Muscle of leg (tissue), 9 donors: ENCODE results near the gene CYP2C18. TPM values are rescaled to one million over a fixed set of nuclear protein-coding genes. Genes with fewer than 3 reads are reported as not detected.

ENCODE experiments used
- polyA plus RNA-seq, 8 donors: library from polyadenylated mRNA; unstranded; fragments of 120-200 nt; gene quantifications; one replicate each; pipeline versions ENCODE4 v1.2.1 to v1.2.3, GENCODE V29; 2013; ENCODE audit warnings: inconsistent platforms in 1 of 8, low replicate concordance in 1 of 8; ENCODE audit not compliant: insufficient read length in 8 of 8, insufficient read depth in 1 of 8
- total RNA-seq: library from RNA; stranded (reverse); fragments of 120-200 nt; gene quantifications from one replicate; pipeline ENCODE4 v1.2.4, GENCODE V29; 2013

The CYP2C18 gene
- total and polyA plus RNA-seq, 9 donors, result 0.10 to 4.0 (median 0.86) TPM; not detected in 6

Other genes with a start within 250 kb of the CYP2C18 start
- gene HELLS, start 137.9 kb upstream of the CYP2C18 start, total RNA-seq, result 19.4 TPM
- gene HELLS, start 137.9 kb upstream of the CYP2C18 start, polyA plus RNA-seq, result 10 to 100 TPM in 2 of 8 donors, 1 to 10 TPM in 6; 5.7 to 12.2 (median 9.4) TPM
- gene CYP2C19, start 79.0 kb downstream of the CYP2C18 start, total RNA-seq, result not detected
- under 1 TPM in 2 of 8 donors, not detected in 6; 0.05 to 0.19 TPM for gene CYP2C19, start 79.0 kb downstream of the CYP2C18 start, polyA plus RNA-seq